Measurements from ENCODE around the gene TAF4B. TPM values are rescaled to one million over a fixed set of nuclear protein-coding genes. Genes with fewer than 3 reads are reported as not detected.

TAF4B gene
- total RNA-seq, 1 experiment from 2014 or later, result 15.2 TPM

- ChIA-PET CTCF (no interaction called here), POLR2A (no interaction called here)
- H3K4me1 Mint-ChIP-seq, result peaks cover 44% of the 10 kb centered on the region
- H3K4me3 Mint-ChIP-seq, result peak overlapping the region; percentile 88
- TF ChIP-seq GABPB1 (CRISPR knock-in tag; IDR thresholded peaks at IDR 0.05) (no peak), ZNF121 (CRISPR knock-in tag; IDR thresholded peaks at IDR 0.05) (no peak), ZNF219 (CRISPR knock-in tag; IDR thresholded peaks at IDR 0.05; ENCODE audit: borderline replicate concordance) (no peak), FOXP1 (CRISPR knock-in tag; IDR thresholded peaks at IDR 0.05; ENCODE audit: borderline replicate concordance) (no peak), ZNF396 (CRISPR knock-in tag; IDR thresholded peaks at IDR 0.05; ENCODE audit: borderline replicate concordance) (no peak), ATF1 (CRISPR knock-in tag; IDR thresholded peaks at IDR 0.05) (no peak), NR3C1 (CRISPR knock-in tag; conservative IDR thresholded peaks at IDR 0.05; ENCODE audit: low read depth) (no peak), PRRX2 (CRISPR knock-in tag; IDR thresholded peaks at IDR 0.05) (no peak), IRF2 (CRISPR knock-in tag; IDR thresholded peaks at IDR 0.05; ENCODE audit: borderline replicate concordance, low read depth) (no peak), SMAD3 (CRISPR knock-in tag; IDR thresholded peaks at IDR 0.05; ENCODE audit: borderline replicate concordance) (no peak), ZNF263 (CRISPR knock-in tag; IDR thresholded peaks at IDR 0.05; ENCODE audit: low read depth) (no peak), GTF2I (CRISPR knock-in tag; conservative IDR thresholded peaks at IDR 0.05) (no peak), RELA (CRISPR knock-in tag; IDR thresholded peaks at IDR 0.05; ENCODE audit: borderline replicate concordance) (no peak), CREB1 (CRISPR knock-in tag; IDR thresholded peaks at IDR 0.05) (no peak), EMX1 (CRISPR knock-in tag; IDR thresholded peaks at IDR 0.05) (no peak), FOXJ3 (CRISPR knock-in tag; IDR thresholded peaks at IDR 0.05; ENCODE audit: borderline replicate concordance) (no peak), ZBTB21 (CRISPR knock-in tag; IDR thresholded peaks at IDR 0.05; ENCODE audit: borderline replicate concordance) (no peak), ATF6 (CRISPR knock-in tag; IDR thresholded peaks at IDR 0.05) (no peak)
- ATAC-seq (0 out of 2 replicates have a peak, but pooled peaks have one; percentile 9), DNase-seq (ENCODE audit: low spot score) (no peak)
- H3K36me3 Mint-ChIP-seq, result no peaks in the 10 kb centered on the region
- peaks cover 3% of the 10 kb centered on the region; the same call in 1 of the 2 replicates for H3K27me3 Mint-ChIP-seq (ENCODE audit: low read depth)
- H3K9me3 Mint-ChIP-seq, result no peaks in the 10 kb centered on the region
- H3K27ac Mint-ChIP-seq, result no peak overlapping the region
Observed at GRCh38 chr18:26225022-26225693, 1.1 kb upstream of the TAF4B start.

GRCh38 chr18:26225915-26226228, 373 bp upstream of the TAF4B start:
- TF ChIP-seq ZNF121 (CRISPR knock-in tag; IDR thresholded peaks at IDR 0.05), result no peak
- TF ChIP-seq TEAD1 (CRISPR knock-in tag; IDR thresholded peaks at IDR 0.05), result no peak
- TF ChIP-seq GTF2I (CRISPR knock-in tag; conservative IDR thresholded peaks at IDR 0.05), result no peak
- no peak for TF ChIP-seq ZNF423 (CRISPR knock-in tag; IDR thresholded peaks at IDR 0.05)
- no peak for TF ChIP-seq HMGA2 (CRISPR knock-in tag; IDR thresholded peaks at IDR 0.05)
- TF ChIP-seq NR2C2 (CRISPR knock-in tag; IDR thresholded peaks at IDR 0.05), result no peak
- no peak for TF ChIP-seq JAZF1 (CRISPR knock-in tag; IDR thresholded peaks at IDR 0.05)
- TF ChIP-seq SP1 (CRISPR knock-in tag; conservative IDR thresholded peaks at IDR 0.05), result no peak
- TF ChIP-seq JUN (CRISPR knock-in tag; IDR thresholded peaks at IDR 0.05), result no peak
- Mint-ChIP-seq H3K36me3 (peaks cover 2% of the 10 kb centered on the region; the same call in 1 of the 2 replicates), H3K27ac (peak overlapping the region; percentile 80; the same call in 1 of the 2 replicates), H3K27me3 (ENCODE audit: low read depth) (peaks cover 3% of the 10 kb centered on the region; the same call in 1 of the 2 replicates), H3K4me1 (peaks cover 46% of the 10 kb centered on the region), H3K4me3 (peak overlapping the region; percentile 88), H3K9me3 (no peaks in the 10 kb centered on the region)
- POLR2A ChIA-PET, result no interaction called here
- CTCF ChIA-PET, result interaction anchor here (1.5 kb wide), 1 partner anchor 158 kb away, joined by 4 read pairs; no protein-coding TSS in a partner anchor
- ATAC-seq (no peak), DNase-seq (ENCODE audit: low spot score) (no peak)

Data from WTC11 (cell line).